Activated CD8-positive, alpha-beta memory T cell treated with anti-CD3 and anti-CD28 coated beads, Interleukin-2, amount 10 ng/mL, durations not matched to agents 7 days and 5 days (primary cell): Measurements from ENCODE around the gene FARP1. TPM values are rescaled to one million over a fixed set of nuclear protein-coding genes. Genes with fewer than 3 reads are reported as not detected.

Experiments
- ATAC-seq: fragments of 150-1000 bp; cut with Tn5 transposase; one replicate; pipeline ENCODE4 v1.10.0; 2021; ENCODE audit warnings: moderate library complexity
- CTCF ChIA-PET: fragments of 350-600 bp; sonication (Branson Sonifier 250); formaldehyde crosslinking; loops from one replicate; lab custom pipeline; 2021; ENCODE audit warnings: antibody characterized with exemption; lab: Charles Lee
- DNase-seq: peaks from one replicate; pipeline ENCODE4 v3.0.0-alpha.2; 2020
- H3K27ac Mint-ChIP-seq: one replicate; pipeline ENCODE4 v1.8.0; 2021; ENCODE audit warnings: mild to moderate bottlenecking, mixed read lengths
- H3K27me3 Mint-ChIP-seq: one replicate; pipeline ENCODE4 v1.8.0; 2021; ENCODE audit warnings: mixed read lengths
- H3K36me3 Mint-ChIP-seq: one replicate; pipeline ENCODE4 v1.8.0; 2021; ENCODE audit warnings: mild to moderate bottlenecking, mixed read lengths
- H3K4me1 Mint-ChIP-seq: one replicate; pipeline ENCODE4 v1.8.0; 2021; ENCODE audit warnings: mixed read lengths
- H3K4me3 Mint-ChIP-seq: one replicate; pipeline ENCODE4 v1.8.0; 2021; ENCODE audit warnings: mild to moderate bottlenecking, moderate library complexity, mixed read lengths
- H3K9me3 Mint-ChIP-seq: one replicate; pipeline ENCODE4 v1.8.0; 2022; ENCODE audit warnings: low read depth, mixed read lengths
- total RNA-seq, 2 experiments: library from RNA; stranded (reverse); gene quantifications; one replicate each; pipeline ENCODE4 v1.2.3, GENCODE V29; 2021

The FARP1 gene
- total RNA-seq, 2 experiments from 2014 or later = 0.44 to 0.87 TPM

GRCh38 chr13:98239162-98240076 lies 96.5 kb downstream of the FARP1 start:
- Mint-ChIP-seq H3K4me1 (no peaks in the 10 kb centered on the region), H3K9me3 (no peaks in the 10 kb centered on the region), H3K36me3 (no peaks in the 10 kb centered on the region), H3K27ac (no peak overlapping the region), H3K4me3 (no peak overlapping the region), H3K27me3 (peaks cover 16% of the 10 kb centered on the region)
- DNase-seq (no peak), ATAC-seq (no peak)
- CTCF ChIA-PET = no interaction called here

GRCh38 chr13:98240135-98240534 lies 97.2 kb downstream of the FARP1 start:
- CTCF ChIA-PET = no interaction called here
- Mint-ChIP-seq H3K9me3 (no peaks in the 10 kb centered on the region), H3K27me3 (peaks cover 20% of the 10 kb centered on the region), H3K27ac (no peak overlapping the region), H3K4me3 (no peak overlapping the region), H3K4me1 (no peaks in the 10 kb centered on the region), H3K36me3 (no peaks in the 10 kb centered on the region)
- no peak for DNase-seq
- ATAC-seq = no peak

GRCh38 chr13:98240974-98241373 lies 98.1 kb downstream of the FARP1 start:
- DNase-seq = no peak
- no peak for ATAC-seq
- CTCF ChIA-PET = no interaction called here
- Mint-ChIP-seq H3K36me3 (no peaks in the 10 kb centered on the region), H3K9me3 (no peaks in the 10 kb centered on the region), H3K4me3 (no peak overlapping the region), H3K27me3 (peaks cover 24% of the 10 kb centered on the region), H3K4me1 (no peaks in the 10 kb centered on the region), H3K27ac (no peak overlapping the region)

GRCh38 chr13:98241976-98242375 lies 99.1 kb downstream of the FARP1 start:
- H3K36me3 Mint-ChIP-seq = no peaks in the 10 kb centered on the region
- no peaks in the 10 kb centered on the region for H3K9me3 Mint-ChIP-seq
- H3K4me1 Mint-ChIP-seq = no peaks in the 10 kb centered on the region
- H3K27ac Mint-ChIP-seq = no peak overlapping the region
- DNase-seq (no peak), ATAC-seq (no peak)
- H3K4me3 Mint-ChIP-seq = no peak overlapping the region
- H3K27me3 Mint-ChIP-seq = peaks cover 28% of the 10 kb centered on the region
- CTCF ChIA-PET = no interaction called here

GRCh38 chr13:98242403-98242802 lies 99.5 kb downstream of the FARP1 start:
- Mint-ChIP-seq H3K4me3 (no peak overlapping the region), H3K36me3 (no peaks in the 10 kb centered on the region), H3K27ac (no peak overlapping the region), H3K27me3 (peaks cover 28% of the 10 kb centered on the region), H3K9me3 (no peaks in the 10 kb centered on the region), H3K4me1 (no peaks in the 10 kb centered on the region)
- ATAC-seq (no peak), DNase-seq (no peak)
- CTCF ChIA-PET = no interaction called here

- Mint-ChIP-seq H3K4me3 (no peak overlapping the region), H3K9me3 (no peaks in the 10 kb centered on the region), H3K4me1 (no peaks in the 10 kb centered on the region), H3K27ac (no peak overlapping the region), H3K27me3 (peaks cover 28% of the 10 kb centered on the region), H3K36me3 (no peaks in the 10 kb centered on the region)
- CTCF ChIA-PET = no interaction called here
- DNase-seq = no peak
- ATAC-seq = no peak
Measured at GRCh38 chr13:98243929-98244272, 101.0 kb downstream of the FARP1 start.

GRCh38 chr13:98246538-98247172 lies 103.8 kb downstream of the FARP1 start:
- Mint-ChIP-seq H3K27me3 (peaks cover 31% of the 10 kb centered on the region), H3K4me3 (no peak overlapping the region), H3K36me3 (no peaks in the 10 kb centered on the region), H3K4me1 (no peaks in the 10 kb centered on the region), H3K27ac (no peak overlapping the region), H3K9me3 (no peaks in the 10 kb centered on the region)
- CTCF ChIA-PET = interaction anchor here (0.7 kb wide), 1 partner anchor 26 kb away, joined by 3 read pairs; no protein-coding TSS in a partner anchor
- ATAC-seq (no peak), DNase-seq (no peak)

GRCh38 chr13:98251708-98252107 lies 108.8 kb downstream of the FARP1 start:
- H3K36me3 Mint-ChIP-seq = no peaks in the 10 kb centered on the region
- H3K4me1 Mint-ChIP-seq = no peaks in the 10 kb centered on the region
- DNase-seq (no peak), ATAC-seq (no peak)
- no peaks in the 10 kb centered on the region for H3K9me3 Mint-ChIP-seq
- CTCF ChIA-PET = no interaction called here
- H3K4me3 Mint-ChIP-seq = no peak overlapping the region
- H3K27ac Mint-ChIP-seq = no peak overlapping the region
- H3K27me3 Mint-ChIP-seq = peaks cover 10% of the 10 kb centered on the region

- no peaks in the 10 kb centered on the region for H3K36me3 Mint-ChIP-seq
- no peak overlapping the region for H3K27ac Mint-ChIP-seq
- no peaks in the 10 kb centered on the region for H3K4me1 Mint-ChIP-seq
- H3K27me3 Mint-ChIP-seq = peaks cover 10% of the 10 kb centered on the region
- CTCF ChIA-PET = interaction anchor here (0.6 kb wide), 1 partner anchor 44 kb away, joined by 3 read pairs; no protein-coding TSS in a partner anchor
- ATAC-seq (no peak), DNase-seq (no peak)
- no peak overlapping the region for H3K4me3 Mint-ChIP-seq
- no peaks in the 10 kb centered on the region for H3K9me3 Mint-ChIP-seq
Measured at GRCh38 chr13:98252931-98253470, 110.1 kb downstream of the FARP1 start.

GRCh38 chr13:98253526-98253925 lies 110.6 kb downstream of the FARP1 start:
- H3K9me3 Mint-ChIP-seq = no peaks in the 10 kb centered on the region
- H3K27me3 Mint-ChIP-seq = peaks cover 10% of the 10 kb centered on the region
- ATAC-seq (no peak), DNase-seq (no peak)
- no peak overlapping the region for H3K27ac Mint-ChIP-seq
- CTCF ChIA-PET = no interaction called here
- no peaks in the 10 kb centered on the region for H3K4me1 Mint-ChIP-seq
- H3K36me3 Mint-ChIP-seq = no peaks in the 10 kb centered on the region
- H3K4me3 Mint-ChIP-seq = no peak overlapping the region

- Mint-ChIP-seq H3K27me3 (peaks cover 7% of the 10 kb centered on the region), H3K9me3 (no peaks in the 10 kb centered on the region), H3K36me3 (no peaks in the 10 kb centered on the region), H3K4me3 (no peak overlapping the region), H3K4me1 (no peaks in the 10 kb centered on the region), H3K27ac (no peak overlapping the region)
- CTCF ChIA-PET = no interaction called here
- ATAC-seq (no peak), DNase-seq (no peak)
Measured at GRCh38 chr13:98254513-98254912, 111.6 kb downstream of the FARP1 start.

- Mint-ChIP-seq H3K9me3 (no peaks in the 10 kb centered on the region), H3K36me3 (no peaks in the 10 kb centered on the region), H3K27me3 (peaks cover 7% of the 10 kb centered on the region), H3K4me1 (no peaks in the 10 kb centered on the region), H3K4me3 (no peak overlapping the region), H3K27ac (no peak overlapping the region)
- DNase-seq = no peak
- no peak for ATAC-seq
- CTCF ChIA-PET = no interaction called here
Measured at GRCh38 chr13:98258226-98258625, 115.3 kb downstream of the FARP1 start.

- no peaks in the 10 kb centered on the region for H3K36me3 Mint-ChIP-seq
- no peaks in the 10 kb centered on the region for H3K9me3 Mint-ChIP-seq
- no peak for ATAC-seq
- H3K27me3 Mint-ChIP-seq = peaks cover 4% of the 10 kb centered on the region
- no peak for DNase-seq
- H3K27ac Mint-ChIP-seq = no peak overlapping the region
- H3K4me3 Mint-ChIP-seq = no peak overlapping the region
- no peaks in the 10 kb centered on the region for H3K4me1 Mint-ChIP-seq
- CTCF ChIA-PET = no interaction called here
Measured at GRCh38 chr13:98260357-98261164, 117.7 kb downstream of the FARP1 start.
